ENCODE data around the gene LLPH.
A peak's percentile ranks its signal among the peaks of the same experiment; 100 is the strongest.
"Not testable (repeated sequence)": the region's sequence is repeated elsewhere in the genome, so short reads cannot be mapped to it uniquely, and the experiment has no call there.

The LLPH gene

DNA sequence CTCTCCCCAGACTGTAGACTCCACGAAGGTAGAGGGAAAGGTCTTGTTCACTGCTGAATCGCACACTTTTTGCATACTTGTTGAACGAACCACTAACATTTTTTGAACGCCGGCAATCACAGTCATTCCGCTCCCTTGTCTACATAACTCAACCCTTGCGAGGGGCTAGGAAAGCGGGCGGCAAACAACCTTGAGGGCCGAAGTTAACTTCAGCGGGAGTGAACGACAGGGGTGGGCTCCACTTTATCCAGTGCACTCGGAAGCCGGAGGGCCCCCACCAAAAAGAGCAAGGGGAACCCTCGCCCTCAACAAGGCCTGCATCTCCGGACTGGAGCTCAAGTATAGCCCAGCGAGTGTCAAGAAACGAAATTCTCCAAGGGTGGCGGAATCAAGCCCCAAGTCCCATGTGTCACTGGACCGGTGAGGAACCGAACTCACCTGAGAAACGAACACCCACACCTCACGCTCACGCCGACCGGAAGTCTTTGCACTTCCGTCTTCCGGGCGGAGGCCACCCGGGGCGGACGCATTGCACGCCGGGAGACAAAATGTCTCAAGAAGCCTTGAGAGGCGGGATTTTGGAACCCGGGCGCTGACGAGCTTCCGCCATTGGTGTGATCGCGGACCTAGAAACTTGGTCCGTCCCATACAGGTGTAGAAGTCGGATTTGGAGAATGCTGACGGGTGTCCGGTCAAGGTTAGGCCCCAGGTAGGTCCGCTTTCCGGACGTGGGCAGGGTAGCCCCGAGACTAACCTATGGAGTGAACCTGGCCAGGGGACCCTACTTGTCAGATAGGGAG lies at the start of gene LLPH:
TSS of gene LLPH (minus strand) at position 484 of the 800 bp plus-strand sequence. CDS start 1,644 bp downstream, outside the sequence.
- peak; percentile 13 to 91 (median 74) for DNase-seq

DNA sequence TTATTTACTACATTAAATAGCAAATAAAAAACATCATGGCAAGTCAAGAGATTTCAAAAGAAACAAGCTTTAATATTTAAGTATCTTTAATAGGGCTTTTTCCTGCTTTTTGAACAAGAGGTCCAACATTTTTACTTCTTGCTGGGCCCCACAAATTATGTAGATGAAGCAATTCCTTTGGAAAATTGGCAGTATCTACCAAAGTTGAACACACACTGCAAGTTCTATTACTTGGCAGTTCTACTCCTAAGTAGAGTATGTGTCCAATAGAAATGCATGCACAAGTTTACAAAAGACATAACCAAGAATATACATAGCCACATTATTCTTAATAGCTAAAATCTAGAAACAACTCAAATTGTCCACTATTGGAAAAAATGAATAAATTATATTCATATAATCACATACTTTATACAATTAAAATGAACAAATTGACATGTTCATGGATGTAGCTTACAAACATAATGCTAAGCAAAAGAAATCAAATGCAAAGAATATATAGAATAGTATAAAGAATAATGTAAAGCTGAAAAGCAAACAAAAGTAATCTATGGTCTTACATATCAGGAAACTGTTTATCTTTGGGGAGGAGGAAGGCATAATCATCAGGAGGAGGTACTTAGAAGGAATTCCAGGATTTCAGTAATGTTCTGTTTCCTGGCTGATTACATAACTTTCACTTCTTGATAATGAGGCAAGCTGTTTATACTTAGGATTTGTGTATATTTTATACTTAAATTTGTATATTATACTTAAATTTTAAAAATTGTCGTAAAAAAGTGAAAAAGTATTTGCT lies 45.8 kb upstream of the LLPH start:
- DNase-seq = no peak

DNA sequence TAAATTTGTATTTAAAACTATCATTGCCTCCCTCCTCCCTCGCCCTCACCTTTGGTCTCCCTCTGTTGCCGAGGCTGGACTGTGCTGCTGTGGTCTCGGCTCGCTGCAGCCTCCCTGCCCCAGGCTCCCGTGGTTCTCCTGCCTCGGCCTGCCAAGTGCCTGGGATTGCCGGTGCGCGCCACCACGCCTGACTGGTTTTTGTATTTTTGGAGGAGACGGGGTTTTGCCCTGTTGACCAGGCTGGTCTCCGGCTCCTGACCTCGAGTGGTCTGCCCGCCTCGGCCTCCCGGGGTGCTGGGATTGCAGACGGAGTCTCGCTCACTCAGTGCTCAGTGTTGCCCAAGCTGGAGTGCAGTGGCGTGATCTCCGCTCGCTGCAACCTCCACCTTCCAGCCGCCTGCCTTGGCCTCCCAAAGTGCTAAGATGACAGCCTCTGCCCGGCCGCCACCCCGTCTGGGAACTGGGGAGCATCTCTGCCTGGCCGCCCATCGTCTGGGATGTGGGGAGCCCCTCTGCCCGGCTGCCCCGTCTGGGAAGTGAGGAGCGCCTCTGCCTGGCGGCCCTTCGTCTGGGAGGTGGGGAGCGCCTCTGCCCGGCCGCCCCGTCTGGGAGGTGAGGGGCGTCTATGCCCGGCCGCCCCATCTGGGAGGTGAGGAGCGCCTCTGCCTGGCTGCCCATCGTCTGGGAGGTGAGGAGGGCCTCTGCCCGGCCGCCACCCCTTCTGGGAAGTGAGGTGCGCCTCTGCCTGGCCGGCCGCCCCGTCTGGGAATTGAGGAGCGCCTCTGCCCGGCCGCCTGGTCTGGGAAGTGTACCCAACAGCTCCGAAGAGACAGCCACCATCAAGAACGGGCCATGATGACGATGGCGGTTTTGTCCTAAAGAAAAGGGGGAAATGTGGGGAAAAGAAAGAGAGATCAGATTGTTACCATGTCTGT lies 44.1 kb upstream of the LLPH start:
- DNase-seq = not testable (repeated sequence)

DNA sequence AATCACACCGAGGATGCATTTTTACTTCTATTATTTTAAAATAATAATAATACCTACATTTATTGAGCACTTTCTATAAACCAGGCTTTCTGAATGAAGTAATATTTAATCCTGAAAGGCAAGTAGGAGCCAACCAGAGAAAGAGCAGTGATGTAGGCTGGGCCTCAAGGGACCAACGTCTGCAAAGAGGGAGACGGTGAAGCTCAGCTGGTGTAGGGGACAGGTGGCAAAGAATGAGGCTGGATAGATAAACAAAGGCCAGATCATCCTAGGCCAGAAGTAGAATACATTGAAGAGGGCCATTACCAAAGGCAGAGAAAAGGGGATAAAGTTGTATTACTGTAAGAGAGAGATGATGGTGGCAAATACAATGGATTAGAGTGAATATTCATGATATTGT lies 40.1 kb upstream of the LLPH start:
- no peak for DNase-seq

DNA sequence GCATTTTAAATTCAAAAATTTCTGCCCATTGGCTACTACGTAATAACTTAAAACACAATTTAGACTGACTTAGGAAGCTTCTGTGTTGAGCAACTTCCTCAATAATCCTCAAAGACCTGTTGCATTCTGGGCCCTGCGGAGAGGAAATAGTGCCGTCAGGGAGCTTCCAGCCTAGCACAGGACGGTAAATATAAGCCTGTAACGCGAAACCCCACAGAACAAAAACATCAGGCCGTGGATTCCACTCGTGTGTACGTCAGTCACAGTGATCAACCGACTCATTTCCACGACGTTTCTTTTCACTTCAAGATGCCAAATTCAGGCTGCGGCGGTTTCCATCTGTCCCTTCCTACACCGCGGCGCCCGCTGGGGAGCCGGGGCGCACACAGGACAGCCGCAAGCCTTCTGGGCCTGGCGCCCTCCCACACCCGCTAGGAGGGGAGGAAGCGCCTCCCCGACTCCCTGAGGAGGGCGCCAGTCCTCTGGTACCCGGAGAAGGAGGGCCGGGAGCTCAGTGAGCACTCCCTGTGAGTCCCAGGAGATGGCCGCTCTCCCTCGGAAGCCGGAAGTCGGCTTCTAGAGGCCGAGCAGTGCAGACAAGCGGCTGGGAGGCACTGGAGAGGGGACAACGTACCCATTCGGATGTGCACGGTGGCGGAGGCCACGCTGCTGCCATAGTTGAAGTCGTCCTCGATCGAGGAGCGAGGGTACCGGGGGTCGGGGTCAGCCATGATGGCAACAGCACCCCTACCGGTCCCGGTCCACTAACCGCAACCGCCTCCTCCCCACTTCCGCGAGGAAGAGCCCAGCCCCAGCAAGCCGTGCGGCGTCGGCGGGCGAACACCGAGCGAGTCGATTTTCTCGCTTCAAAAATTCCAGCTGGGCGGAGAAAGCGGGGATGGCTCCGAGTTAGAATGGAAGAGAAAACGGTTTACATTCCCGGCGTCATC lies 38.9 kb upstream of the LLPH start, which contains the start of gene TMBIM4:
TSS of gene TMBIM4 (minus strand) at position 776 of the 950 bp plus-strand sequence. CDS start at position 731, 45 bp downstream.
- peak; percentile 53 to 97 (median 83) for DNase-seq

DNA sequence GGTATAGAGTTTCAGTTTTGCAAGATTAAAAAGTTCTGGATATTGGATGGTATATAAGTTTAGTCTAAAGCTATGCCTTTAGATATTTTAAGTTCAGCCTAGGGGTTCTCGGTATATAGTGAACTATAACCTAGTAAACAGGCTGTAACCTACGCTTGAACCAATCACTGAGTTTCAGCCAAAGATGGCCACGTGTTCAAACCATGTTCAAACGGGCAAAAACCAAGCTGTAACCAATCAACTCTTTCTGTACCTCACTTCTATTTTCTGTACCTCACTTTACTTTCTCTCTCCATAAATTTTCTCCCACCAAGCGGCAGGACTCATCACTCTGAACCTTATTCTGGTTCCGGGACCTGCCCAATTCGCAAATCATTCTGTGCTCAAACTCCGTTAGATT lies 37.9 kb upstream of the LLPH start:
- DNase-seq = no peak

DNA sequence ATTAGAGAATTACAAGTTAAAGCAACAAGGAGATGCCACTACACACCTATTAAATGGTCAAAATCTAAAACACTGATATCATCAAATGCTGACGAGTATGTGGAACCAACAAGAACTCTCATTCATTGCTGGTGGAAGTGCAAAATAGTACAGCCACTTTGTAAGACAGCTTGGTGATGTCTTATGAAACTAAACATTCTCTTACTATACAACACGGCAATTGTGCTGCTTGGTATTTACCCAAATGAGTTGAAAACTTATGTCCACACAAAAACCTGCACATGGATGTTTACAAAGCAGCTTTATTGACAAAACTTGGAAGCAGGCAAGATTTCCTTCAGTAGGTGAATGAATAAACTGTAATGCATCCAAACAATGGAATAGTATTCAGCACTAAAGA lies 36.0 kb upstream of the LLPH start:
- DNase-seq = no peak

DNA sequence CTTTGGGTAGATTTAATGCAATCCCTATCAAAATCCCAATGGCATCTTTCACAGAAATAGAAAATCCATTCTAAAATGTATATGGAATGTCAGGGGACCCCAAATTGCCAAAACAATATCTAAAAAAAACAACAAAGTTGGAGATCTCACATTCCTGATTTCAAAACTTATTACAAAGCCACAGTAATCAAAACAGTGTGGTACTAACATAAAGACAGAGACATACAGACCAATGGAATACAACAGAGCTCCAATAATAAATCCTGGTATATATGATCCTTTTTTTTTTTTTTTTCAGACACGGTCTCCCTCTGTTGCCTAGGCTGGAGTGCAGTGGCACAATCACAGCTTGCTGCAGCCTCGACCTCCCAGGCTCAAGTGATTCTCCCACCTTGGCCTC lies 34.6 kb upstream of the LLPH start:
- no peak for DNase-seq

DNA sequence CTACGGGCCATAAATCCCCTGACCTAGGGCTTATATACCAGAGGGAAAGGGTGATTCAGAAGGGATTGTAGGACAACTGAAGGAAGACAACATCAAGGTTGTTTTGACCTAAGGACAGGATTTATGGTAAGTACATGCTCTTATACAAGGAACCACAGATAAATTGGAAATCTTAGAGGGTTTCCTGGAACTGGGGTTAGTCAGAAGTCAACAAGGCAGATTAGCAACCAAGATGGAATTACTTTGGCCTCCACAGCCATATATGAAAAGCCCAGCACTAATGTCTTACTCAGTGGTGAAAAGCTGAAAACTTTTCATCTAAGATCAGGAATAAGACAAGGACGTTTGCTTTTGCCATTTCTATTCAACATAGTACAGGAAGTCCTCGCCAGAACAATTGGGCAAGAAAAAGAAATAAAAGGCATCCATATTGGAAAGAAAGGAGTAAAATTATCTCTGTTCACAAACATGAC lies 33.8 kb upstream of the LLPH start:
- DNase-seq = no peak

DNA sequence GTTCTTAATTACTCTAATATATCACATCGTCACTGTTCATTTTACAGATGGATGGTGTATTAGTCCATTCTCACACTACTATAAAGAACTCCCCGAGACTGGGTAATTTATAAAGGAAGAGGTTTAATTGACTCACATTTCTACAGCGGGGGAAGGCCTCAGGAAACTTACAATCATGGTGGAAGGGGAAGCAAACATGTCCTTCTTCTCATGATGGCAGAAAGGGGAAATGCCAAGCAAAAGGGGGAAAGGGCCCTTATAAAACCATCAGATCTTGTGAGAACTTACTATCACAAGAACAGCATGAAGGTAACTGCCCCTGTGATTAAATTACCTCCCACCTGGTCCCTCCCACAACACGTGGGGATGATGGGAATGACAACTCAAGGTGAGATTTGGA lies 32.7 kb upstream of the LLPH start:
- DNase-seq = no peak

DNA sequence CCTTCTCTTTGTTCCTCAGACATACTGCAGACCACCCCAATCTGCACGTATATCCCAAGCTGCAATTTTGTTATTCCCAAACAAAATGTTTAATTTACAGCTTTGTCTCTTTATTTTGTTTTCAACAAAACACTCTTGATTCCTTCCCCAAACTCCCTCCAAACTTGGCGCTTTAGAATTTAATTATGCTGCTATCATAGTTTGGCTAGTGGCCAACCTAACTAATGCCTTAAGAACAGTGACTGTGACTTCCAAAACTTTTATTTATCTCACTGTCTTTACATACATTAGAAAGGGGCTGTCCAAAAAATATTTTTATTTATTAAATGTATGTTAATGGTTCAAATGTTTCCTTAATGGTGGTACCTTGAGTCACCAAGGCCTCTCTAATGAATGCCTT lies 32.2 kb upstream of the LLPH start:
- no peak for DNase-seq

DNA sequence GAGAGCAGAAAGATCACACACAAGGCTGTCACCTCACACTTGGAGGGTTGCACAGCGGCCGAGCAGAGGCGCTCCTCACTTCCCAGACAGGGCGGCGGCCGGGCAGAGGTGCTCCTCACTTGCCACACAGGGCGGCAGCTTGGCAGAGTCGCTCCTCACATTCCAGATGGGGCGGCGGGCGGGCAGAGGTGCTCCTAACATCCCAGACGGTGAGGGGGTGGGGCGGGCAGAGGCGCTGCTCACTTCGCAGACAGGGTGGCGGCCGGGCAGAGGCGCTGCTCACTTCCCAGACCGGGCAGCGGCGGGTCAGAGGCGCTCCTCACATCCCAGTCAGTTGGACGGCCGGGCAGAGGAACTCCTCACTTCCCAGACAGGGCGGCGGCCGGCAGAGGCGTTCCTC lies 30.2 kb upstream of the LLPH start:
- no peak for DNase-seq

DNA sequence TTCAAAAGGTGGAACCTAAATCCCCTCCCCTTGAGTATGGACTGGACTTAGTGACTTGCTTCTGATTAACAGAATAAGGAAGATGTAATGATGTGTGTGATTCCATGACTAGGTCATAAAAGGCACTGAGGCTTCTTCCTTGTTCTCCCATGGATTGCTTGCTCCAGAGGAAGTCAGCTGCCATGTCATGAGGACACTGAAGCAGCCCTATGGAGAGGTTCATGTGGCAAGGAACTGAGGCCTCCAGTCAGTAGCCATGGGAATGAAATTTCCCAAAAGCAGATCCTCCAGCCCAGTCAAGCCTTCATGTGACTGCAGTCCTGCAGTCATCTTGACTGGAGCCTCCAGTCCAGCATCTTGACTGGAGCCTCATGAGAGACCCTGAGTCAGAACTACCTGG lies 28.6 kb upstream of the LLPH start:
- no peak for DNase-seq

DNA sequence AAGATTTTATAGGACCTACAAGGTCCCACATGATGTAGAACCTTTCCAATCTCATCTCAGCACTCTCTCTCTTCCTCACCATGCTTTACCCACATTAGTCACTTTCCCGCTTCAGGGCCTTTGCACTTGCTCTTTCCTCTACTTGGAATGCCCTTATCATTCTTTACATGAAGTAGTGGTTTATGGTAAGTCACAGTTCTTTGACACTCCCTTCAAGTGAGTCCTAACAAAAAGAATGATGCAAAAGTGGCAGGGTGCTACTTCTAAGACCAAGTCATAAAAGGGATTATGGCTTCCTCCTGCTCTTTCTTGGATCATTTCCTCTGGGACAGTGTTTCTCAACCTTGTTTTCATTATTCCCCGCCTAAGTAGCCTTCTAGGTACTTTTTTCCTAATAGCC lies 26.1 kb upstream of the LLPH start:
- no peak for DNase-seq

DNA sequence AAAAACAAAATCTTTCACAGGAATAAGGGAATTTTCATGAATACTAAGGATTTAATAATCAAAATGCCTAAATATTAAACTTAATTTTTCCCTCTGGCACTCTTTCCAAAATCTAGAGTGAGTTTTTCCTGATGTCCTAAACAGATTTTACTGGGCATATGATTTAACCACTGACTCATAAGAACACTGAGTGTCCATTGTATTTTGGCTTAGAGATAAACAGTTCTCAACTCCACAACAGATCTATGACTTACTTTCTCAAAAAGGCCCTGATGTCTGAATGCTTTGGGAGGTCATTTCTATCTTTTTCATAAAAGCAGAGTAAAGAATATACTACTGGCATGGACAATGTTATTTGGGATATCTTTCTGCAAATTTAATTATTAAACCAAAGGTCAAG lies 24.2 kb upstream of the LLPH start:
- no peak for DNase-seq

DNA sequence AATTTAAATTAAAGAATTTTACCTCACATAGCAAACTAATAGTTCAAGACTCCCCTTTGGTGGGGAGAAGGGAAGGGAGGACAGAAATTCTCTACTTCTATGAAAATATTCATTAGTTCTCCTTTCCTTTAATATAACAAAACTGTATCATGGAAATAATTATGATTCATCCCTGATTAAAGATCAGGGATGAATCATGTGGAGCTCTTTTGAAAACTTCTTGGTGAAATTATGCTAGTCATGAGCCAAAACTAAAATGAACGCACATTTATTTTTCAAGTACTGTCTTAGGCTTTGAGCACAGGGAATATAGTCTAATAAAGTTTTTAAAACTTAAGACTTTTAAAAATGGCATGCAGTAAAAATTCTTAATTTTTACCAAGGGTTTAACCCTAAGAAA lies 22.2 kb upstream of the LLPH start:
- DNase-seq = no peak

DNA sequence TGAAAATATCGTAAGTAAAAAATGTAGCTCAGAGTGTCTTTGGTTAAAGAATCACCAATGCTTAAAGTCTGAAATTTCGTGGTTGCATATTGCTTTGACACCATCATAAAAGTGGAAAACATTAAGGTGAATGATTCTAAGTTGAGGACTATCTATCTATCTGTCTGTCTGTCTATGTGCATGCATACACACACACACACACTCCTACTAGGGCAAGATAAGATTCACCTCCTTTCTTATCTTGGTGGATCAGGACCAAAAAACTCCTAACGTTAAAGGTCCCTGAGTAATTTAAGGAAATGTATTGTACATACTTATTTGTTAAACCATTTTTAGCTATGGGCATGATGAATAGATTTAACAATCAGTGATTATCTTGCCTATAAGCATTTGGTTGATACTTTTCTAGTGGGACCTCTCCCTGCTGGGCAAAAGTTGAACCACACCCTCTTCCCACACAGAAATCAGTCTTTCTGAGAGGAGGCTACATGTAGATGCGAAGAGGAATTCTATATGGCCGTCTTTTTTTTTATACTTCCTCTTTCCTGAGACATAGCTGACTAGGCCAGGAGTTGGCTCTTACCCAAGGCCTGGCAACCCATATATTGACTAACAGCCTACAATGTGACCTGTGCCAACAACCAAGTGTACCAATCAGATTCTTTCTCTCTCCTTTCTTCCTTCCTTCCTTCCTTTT lies 19.3 kb upstream of the LLPH start:
- no peak for DNase-seq

DNA sequence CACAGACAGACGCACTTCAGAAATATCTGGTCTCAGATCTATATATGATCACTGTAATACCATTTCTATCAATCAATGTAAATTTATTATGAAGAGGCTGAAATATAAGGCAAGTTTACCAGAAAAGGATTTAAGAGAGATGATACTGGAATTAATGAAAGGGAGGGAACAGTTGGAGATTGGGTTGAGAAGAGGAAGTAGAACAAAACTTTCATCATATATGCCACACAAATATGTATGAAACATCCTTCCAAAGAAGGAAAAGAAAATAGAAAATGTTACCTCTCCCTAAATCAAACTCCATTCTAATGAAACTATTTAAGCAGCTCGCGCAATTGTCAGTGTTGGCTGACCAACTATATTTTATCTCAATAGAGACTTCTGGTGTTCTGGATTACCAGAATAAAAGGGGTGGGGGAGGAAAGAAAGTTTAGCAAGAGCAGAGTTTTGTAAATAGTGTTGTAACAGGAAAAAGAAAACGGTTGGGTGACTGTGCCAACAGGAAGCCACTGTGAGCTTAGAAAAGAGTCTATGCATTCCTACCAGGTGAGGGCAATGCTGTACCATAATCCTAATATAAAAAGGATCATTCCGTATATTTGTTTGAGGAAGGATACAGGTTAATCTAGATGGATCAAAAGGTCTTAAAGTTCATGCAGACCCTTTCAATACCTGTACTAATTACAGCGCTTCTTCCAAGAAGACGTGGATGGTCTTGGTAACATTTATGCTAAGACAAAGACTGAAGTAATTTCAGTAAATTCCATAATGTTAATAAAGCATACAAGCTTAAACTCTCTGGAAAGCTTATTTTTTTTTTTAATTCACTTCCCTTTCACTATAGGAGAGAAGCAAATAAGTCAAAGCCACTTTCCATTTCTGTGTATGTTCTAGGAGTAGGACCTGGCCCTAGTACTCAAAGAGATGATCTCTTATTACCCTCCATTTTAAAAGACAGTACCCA lies 14.5 kb upstream of the LLPH start:
- DNase-seq = peak in 1 of 51 donors; percentile 12
